AG20443 (cell line): ENCODE results near the gene CACHD1.

Experiments used
- DNase-seq: peaks from one replicate; pipeline ENCODE4 v3.0.0; 2012; ENCODE audit warnings: low spot score, mixed read lengths

Gene CACHD1

GRCh38 chr1:64469977-64470664 lies at the start of gene CACHD1:
TSS of gene CACHD1 (plus strand) at chr1:64470129. CDS start at chr1:64470745, 616 bp downstream.
- DNase-seq: peak; percentile 91

GRCh38 chr1:64421377-64421776 lies 48.6 kb upstream of the CACHD1 start:
- no peak for DNase-seq

- DNase-seq: no peak
These were observed 46.4 kb upstream of the CACHD1 start for GRCh38 chr1:64423526-64423925.

GRCh38 chr1:64424412-64424811 lies 45.5 kb upstream of the CACHD1 start:
- no peak for DNase-seq

GRCh38 chr1:64425521-64425920 lies 44.4 kb upstream of the CACHD1 start:
- DNase-seq: no peak

GRCh38 chr1:64426681-64427080 lies 43.2 kb upstream of the CACHD1 start:
- no peak for DNase-seq

GRCh38 chr1:64427879-64428278 lies 42.0 kb upstream of the CACHD1 start:
- DNase-seq: no peak

- DNase-seq: no peak
These were observed 36.6 kb upstream of the CACHD1 start for GRCh38 chr1:64433308-64433707.

- no peak for DNase-seq
These were observed 36.2 kb upstream of the CACHD1 start for GRCh38 chr1:64433747-64434146.

- DNase-seq: no peak
These were observed 34.9 kb upstream of the CACHD1 start for GRCh38 chr1:64435000-64435399.

- peak; percentile 18 for DNase-seq
These were observed 32.5 kb upstream of the CACHD1 start for GRCh38 chr1:64437453-64437852.

GRCh38 chr1:64440183-64440826 lies 29.6 kb upstream of the CACHD1 start:
- no peak for DNase-seq

GRCh38 chr1:64451440-64451839 lies 18.5 kb upstream of the CACHD1 start:
- no peak for DNase-seq

- DNase-seq: no peak
These were observed 16.2 kb upstream of the CACHD1 start for GRCh38 chr1:64453688-64454087.

GRCh38 chr1:64458915-64459314 lies 11.0 kb upstream of the CACHD1 start:
- DNase-seq: no peak

- DNase-seq: no peak
These were observed 10.2 kb upstream of the CACHD1 start for GRCh38 chr1:64459743-64460142.

GRCh38 chr1:64466033-64466432 lies 3.9 kb upstream of the CACHD1 start:
- no peak for DNase-seq

GRCh38 chr1:64469116-64469976 lies 583 bp upstream of the CACHD1 start:
- DNase-seq: peak; percentile 43

GRCh38 chr1:64470665-64471217 lies 812 bp downstream of the CACHD1 start:
- DNase-seq: peak; percentile 71

- peak; percentile 58 for DNase-seq
These were observed 1.5 kb downstream of the CACHD1 start for GRCh38 chr1:64471218-64472039.

- DNase-seq: no peak
These were observed 2.1 kb downstream of the CACHD1 start for GRCh38 chr1:64472040-64472376.

GRCh38 chr1:64472805-64473204 lies 2.9 kb downstream of the CACHD1 start:
- no peak for DNase-seq
